Ectodermal cell (in vitro differentiated cells): Measurements from ENCODE around the gene AFP.

ENCODE experiments used
- H3K27ac ChIP-seq: 2 replicates; pipeline ENCODE4 v1.7.0; 2013; ENCODE audit warnings: mild to moderate bottlenecking, low read depth, low read length; ENCODE audit not compliant: insufficient read depth, poor library complexity, severe bottlenecking
- H3K27me3 ChIP-seq: 2 replicates; pipeline ENCODE4 v1.7.0; 2013; ENCODE audit warnings: mild to moderate bottlenecking, low read length; ENCODE audit not compliant: insufficient read depth, control insufficient read depth, poor library complexity, severe bottlenecking
- H3K36me3 ChIP-seq: one replicate; pipeline ENCODE4 v1.7.0; 2013; ENCODE audit warnings: low read length; ENCODE audit not compliant: control insufficient read depth, insufficient read depth
- H3K4me1 ChIP-seq: one replicate; pipeline ENCODE4 v1.7.0; 2013; ENCODE audit warnings: low read length; ENCODE audit not compliant: control insufficient read depth, insufficient read depth
- H3K4me3 ChIP-seq: 2 replicates; pipeline ENCODE4 v1.7.0; 2013; ENCODE audit warnings: low read depth, low read length, control low read depth; ENCODE audit not compliant: insufficient read depth
- H3K9me3 ChIP-seq: 2 replicates; pipeline ENCODE4 v1.7.0; 2013; ENCODE audit warnings: mild to moderate bottlenecking, low read length, moderate library complexity; ENCODE audit not compliant: control insufficient read depth
- WGBS, 2 experiments: methylation state at CpG; one replicate each; pipeline ENCODE4 v1.1.7; 2013; ENCODE audit warnings: missing lambda C conversion rate in 2 of 2; 5-methylcytosine and 5-hydroxymethylcytosine counted together

Gene AFP

DNA sequence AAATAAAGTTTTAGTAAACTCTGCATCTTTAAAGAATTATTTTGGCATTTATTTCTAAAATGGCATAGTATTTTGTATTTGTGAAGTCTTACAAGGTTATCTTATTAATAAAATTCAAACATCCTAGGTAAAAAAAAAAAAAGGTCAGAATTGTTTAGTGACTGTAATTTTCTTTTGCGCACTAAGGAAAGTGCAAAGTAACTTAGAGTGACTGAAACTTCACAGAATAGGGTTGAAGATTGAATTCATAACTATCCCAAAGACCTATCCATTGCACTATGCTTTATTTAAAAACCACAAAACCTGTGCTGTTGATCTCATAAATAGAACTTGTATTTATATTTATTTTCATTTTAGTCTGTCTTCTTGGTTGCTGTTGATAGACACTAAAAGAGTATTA is 31.6 kb upstream of the AFP start:
- H3K4me3 ChIP-seq, result no peak overlapping the region
- no peaks in the 10 kb centered on the region for H3K36me3 ChIP-seq
- no peaks in the 10 kb centered on the region for H3K27me3 ChIP-seq
- H3K27ac ChIP-seq, result no peak overlapping the region
- H3K4me1 ChIP-seq, result no peaks in the 10 kb centered on the region
- WGBS, 2 experiments, result no CpG with 5 or more reads among the region's 1 CpG
- no peaks in the 10 kb centered on the region for H3K9me3 ChIP-seq

DNA sequence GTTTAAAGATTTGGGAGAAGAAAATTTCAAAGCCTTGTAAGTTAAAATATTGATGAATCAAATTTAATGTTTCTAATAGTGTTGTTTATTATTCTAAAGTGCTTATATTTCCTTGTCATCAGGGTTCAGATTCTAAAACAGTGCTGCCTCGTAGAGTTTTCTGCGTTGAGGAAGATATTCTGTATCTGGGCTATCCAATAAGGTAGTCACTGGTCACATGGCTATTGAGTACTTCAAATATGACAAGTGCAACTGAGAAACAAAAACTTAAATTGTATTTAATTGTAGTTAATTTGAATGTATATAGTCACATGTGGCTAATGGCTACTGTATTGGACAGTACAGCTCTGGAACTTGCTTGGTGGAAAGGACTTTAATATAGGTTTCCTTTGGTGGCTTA is 30.9 kb upstream of the AFP start:
- H3K4me1 ChIP-seq, result no peaks in the 10 kb centered on the region
- H3K27me3 ChIP-seq, result no peaks in the 10 kb centered on the region
- no peak overlapping the region for H3K27ac ChIP-seq
- no peak overlapping the region for H3K4me3 ChIP-seq
- WGBS, 2 experiments, result 98 to 100% methylated on average over 2 of the region's 2 CpGs
- H3K9me3 ChIP-seq, result no peaks in the 10 kb centered on the region
- H3K36me3 ChIP-seq, result no peaks in the 10 kb centered on the region

DNA sequence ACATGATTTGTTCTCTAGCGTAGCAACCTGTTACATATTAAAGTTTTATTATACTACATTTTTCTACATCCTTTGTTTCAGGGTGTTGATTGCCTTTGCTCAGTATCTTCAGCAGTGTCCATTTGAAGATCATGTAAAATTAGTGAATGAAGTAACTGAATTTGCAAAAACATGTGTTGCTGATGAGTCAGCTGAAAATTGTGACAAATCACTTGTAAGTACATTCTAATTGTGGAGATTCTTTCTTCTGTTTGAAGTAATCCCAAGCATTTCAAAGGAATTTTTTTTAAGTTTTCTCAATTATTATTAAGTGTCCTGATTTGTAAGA is 29.5 kb upstream of the AFP start:
- no peaks in the 10 kb centered on the region for H3K27me3 ChIP-seq
- no peaks in the 10 kb centered on the region for H3K9me3 ChIP-seq
- no peaks in the 10 kb centered on the region for H3K36me3 ChIP-seq
- no CpG with 5 or more reads among the region's 1 CpG for WGBS, 2 experiments
- no peak overlapping the region for H3K27ac ChIP-seq
- H3K4me1 ChIP-seq, result no peaks in the 10 kb centered on the region
- no peak overlapping the region for H3K4me3 ChIP-seq

DNA sequence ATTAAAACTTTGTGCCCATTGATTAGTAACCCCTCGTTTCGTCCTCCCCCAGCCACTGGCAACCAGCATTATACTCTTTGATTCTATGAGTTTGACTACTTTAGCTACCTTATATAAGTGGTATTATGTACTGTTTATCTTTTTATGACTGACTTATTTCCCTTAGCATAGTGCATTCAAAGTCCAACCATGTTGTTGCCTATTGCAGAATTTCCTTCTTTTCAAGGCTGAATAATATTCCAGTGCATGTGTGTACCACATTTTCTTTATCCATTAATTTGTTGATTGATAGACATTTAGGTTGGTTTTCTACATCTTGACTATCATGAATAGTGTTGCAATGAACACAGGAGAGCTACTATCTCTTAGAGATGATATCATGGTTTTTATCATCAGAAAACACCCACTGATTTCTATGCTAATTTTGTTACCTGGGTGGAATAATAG is 28.8 kb upstream of the AFP start:
- Histone ChIP-seq H3K9me3 (no peaks in the 10 kb centered on the region), H3K27me3 (no peaks in the 10 kb centered on the region), H3K36me3 (no peaks in the 10 kb centered on the region), H3K27ac (no peak overlapping the region), H3K4me1 (no peaks in the 10 kb centered on the region), H3K4me3 (no peak overlapping the region)
- WGBS, 2 experiments, result 100% methylated on average over 2 of the region's 2 CpGs

DNA sequence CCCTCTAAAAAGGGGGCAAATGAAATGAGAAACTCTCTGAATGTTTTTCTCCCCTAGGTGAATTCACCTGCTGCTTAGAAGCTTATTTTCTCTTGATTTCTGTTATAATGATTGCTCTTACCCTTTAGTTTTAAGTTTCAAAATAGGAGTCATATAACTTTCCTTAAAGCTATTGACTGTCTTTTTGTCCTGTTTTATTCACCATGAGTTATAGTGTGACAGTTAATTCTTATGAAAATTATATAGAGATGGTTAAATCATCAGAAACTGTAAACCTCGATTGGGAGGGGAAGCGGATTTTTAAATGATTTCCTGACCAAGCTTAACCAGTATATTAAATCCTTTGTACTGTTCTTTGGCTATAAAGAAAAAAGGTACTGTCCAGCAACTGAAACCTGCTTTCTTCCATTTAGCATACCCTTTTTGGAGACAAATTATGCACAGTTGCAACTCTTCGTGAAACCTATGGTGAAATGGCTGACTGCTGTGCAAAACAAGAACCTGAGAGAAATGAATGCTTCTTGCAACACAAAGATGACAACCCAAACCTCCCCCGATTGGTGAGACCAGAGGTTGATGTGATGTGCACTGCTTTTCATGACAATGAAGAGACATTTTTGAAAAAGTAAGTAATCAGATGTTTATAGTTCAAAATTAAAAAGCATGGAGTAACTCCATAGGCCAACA is 27.7 kb upstream of the AFP start:
- Histone ChIP-seq H3K4me1 (no peaks in the 10 kb centered on the region), H3K36me3 (no peaks in the 10 kb centered on the region), H3K27ac (no peak overlapping the region), H3K27me3 (no peaks in the 10 kb centered on the region), H3K4me3 (no peak overlapping the region), H3K9me3 (no peaks in the 10 kb centered on the region)
- WGBS, 2 experiments, result 76 to 85% methylated on average over 4 of the region's 4 CpGs

DNA sequence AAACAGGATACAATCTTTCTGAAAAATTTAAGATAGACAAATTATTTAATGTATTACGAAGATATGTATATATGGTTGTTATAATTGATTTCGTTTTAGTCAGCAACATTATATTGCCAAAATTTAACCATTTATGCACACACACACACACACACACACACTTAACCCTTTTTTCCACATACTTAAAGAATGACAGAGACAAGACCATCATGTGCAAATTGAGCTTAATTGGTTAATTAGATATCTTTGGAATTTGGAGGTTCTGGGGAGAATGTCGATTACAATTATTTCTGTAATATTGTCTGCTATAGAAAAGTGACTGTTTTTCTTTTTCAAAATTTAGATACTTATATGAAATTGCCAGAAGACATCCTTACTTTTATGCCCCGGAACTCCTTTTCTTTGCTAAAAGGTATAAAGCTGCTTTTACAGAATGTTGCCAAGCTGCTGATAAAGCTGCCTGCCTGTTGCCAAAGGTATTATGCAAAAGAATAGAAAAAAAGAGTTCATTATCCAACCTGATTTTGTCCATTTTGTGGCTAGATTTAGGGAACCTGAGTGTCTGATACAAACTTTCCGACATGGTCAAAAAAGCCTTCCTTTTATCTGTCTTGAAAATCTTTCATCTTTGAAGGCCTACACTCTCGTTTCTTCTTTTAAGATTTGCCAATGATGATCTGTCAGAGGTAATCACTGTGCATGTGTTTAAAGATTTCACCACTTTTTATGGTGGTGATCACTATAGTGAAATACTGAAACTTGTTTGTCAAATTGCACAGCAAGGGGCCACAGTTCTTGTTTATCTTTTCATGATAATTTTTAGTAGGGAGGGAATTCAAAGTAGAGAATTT is 26.8 kb upstream of the AFP start:
- Histone ChIP-seq H3K27me3 (no peaks in the 10 kb centered on the region), H3K27ac (no peak overlapping the region), H3K36me3 (no peaks in the 10 kb centered on the region), H3K4me3 (no peak overlapping the region), H3K4me1 (no peaks in the 10 kb centered on the region), H3K9me3 (no peaks in the 10 kb centered on the region)
- WGBS, 2 experiments, result 96 to 98% methylated on average over 3 to 5 of the region's 6 CpGs

DNA sequence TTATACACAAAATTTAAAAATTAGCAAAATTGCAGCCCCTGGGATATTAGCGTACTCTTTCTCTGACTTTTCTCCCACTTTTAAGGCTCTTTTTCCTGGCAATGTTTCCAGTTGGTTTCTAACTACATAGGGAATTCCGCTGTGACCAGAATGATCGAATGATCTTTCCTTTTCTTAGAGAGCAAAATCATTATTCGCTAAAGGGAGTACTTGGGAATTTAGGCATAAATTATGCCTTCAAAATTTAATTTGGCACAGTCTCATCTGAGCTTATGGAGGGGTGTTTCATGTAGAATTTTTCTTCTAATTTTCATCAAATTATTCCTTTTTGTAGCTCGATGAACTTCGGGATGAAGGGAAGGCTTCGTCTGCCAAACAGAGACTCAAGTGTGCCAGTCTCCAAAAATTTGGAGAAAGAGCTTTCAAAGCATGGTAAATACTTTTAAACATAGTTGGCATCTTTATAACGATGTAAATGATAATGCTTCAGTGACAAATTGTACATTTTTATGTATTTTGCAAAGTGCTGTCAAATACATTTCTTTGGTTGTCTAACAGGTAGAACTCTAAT is 26.0 kb upstream of the AFP start:
- Histone ChIP-seq H3K4me1 (no peaks in the 10 kb centered on the region), H3K9me3 (no peaks in the 10 kb centered on the region), H3K27ac (no peak overlapping the region), H3K27me3 (no peaks in the 10 kb centered on the region), H3K4me3 (no peak overlapping the region), H3K36me3 (no peaks in the 10 kb centered on the region)
- WGBS, 2 experiments, result 96 to 98% methylated on average over 7 to 8 of the region's 8 CpGs

DNA sequence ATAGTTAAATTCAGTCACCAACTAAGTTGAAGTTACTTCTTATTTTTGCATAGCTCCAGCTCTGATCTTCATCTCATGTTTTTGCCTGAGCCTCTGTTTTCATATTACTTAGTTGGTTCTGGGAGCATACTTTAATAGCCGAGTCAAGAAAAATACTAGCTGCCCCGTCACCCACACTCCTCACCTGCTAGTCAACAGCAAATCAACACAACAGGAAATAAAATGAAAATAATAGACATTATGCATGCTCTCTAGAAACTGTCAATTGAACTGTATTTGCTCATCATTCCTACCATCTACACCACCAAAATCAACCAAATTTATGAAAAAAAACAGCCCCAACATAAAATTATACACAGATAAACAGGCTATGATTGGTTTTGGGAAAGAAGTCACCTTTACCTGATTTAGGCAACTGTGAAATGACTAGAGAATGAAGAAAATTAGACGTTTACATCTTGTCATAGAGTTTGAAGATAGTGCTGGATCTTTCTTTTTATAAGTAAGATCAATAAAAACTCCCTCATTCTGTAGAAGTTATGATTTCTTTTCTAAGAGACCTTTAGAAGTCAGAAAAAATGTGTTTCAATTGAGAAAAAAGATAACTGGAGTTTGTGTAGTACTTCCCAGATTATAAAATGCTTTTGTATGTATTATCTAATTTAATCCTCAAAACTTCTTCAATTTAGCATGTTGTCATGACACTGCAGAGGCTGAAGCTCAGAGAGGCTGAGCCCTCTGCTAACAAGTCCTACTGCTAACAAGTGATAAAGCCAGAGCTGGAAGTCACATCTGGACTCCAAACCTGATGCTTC is 24.9 kb upstream of the AFP start:
- H3K27me3 ChIP-seq, result no peaks in the 10 kb centered on the region
- H3K9me3 ChIP-seq, result no peaks in the 10 kb centered on the region
- WGBS, 2 experiments, result 88 to 100% methylated on average over 2 of the region's 3 CpGs
- H3K27ac ChIP-seq, result no peak overlapping the region
- no peaks in the 10 kb centered on the region for H3K4me1 ChIP-seq
- no peaks in the 10 kb centered on the region for H3K36me3 ChIP-seq
- H3K4me3 ChIP-seq, result no peak overlapping the region

DNA sequence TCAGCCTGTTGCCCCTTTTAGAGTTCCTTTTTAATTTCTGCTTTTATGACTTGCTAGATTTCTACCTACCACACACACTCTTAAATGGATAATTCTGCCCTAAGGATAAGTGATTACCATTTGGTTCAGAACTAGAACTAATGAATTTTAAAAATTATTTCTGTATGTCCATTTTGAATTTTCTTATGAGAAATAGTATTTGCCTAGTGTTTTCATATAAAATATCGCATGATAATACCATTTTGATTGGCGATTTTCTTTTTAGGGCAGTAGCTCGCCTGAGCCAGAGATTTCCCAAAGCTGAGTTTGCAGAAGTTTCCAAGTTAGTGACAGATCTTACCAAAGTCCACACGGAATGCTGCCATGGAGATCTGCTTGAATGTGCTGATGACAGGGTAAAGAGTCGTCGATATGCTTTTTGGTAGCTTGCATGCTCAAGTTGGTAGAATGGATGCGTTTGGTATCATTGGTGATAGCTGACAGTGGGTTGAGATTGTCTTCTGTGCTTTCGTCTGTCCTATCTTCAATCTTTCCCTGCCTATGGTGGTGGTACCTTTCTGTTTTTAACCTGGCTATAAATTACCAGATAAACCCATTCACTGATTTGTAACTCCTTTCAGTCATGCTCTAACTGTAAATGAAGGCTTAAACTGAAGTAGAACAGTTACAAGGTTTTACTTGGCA is 24.1 kb upstream of the AFP start:
- Histone ChIP-seq H3K4me3 (no peak overlapping the region), H3K27me3 (no peaks in the 10 kb centered on the region), H3K27ac (no peak overlapping the region), H3K9me3 (no peaks in the 10 kb centered on the region), H3K4me1 (no peaks in the 10 kb centered on the region), H3K36me3 (no peaks in the 10 kb centered on the region)
- 95 to 96% methylated on average over 7 to 8 of the region's 8 CpGs for WGBS, 2 experiments
